Measurements from ENCODE around the gene OR52D1. TPM values are rescaled to one million over a fixed set of nuclear protein-coding genes. Genes with fewer than 3 reads are reported as not detected.

The OR52D1 gene
- total RNA-seq, 1 experiment from 2014 or later = not detected

DNA sequence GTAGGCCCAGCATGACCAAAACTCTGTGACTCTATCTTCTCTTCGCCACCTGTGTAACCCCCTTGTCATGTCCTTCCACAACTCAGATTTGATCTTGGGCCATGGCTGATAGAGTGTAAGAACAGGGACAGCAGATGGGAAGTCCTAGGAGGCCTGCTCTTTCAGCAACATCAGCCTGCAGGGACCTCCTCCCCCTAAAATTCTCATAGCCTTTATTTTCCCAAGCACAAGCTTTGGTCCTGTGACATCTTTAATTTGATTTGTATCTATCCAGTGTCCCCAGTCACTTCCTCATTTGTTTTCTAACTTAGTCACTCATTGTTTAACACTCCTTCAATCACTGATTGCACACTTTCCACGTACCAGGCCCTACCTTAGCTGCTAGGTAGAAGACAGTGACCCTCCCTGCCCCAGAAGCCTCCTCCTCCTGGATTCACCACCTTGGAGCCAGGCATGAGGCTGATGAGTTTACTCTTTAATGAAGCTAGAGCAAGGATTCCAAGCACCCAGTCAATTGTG lies 16.0 kb downstream of the OR52D1 start:
- Histone ChIP-seq H3K14ac (ENCODE audit: insufficient read depth, low read length) (no peak overlapping the region), H3K4me1 (ENCODE audit: insufficient read depth, low read length) (no peaks in the 10 kb centered on the region), H2BK15ac (ENCODE audit: low read depth, low read length) (no peak overlapping the region), H3K9me3 (ENCODE audit: control insufficient read depth, low read depth, low read length) (no peaks in the 10 kb centered on the region), H3K79me2 (ENCODE audit: insufficient read depth, low read length) (no peaks in the 10 kb centered on the region), H3K27me3 (ENCODE audit: insufficient read depth, low read length) (no peaks in the 10 kb centered on the region), H3K27ac (ENCODE audit: insufficient read length, low read depth, low read length) (no peak overlapping the region), H3K56ac (ENCODE audit: insufficient read length, low read depth, low read length) (no peak overlapping the region), H4K20me1 (ENCODE audit: control insufficient read depth, insufficient read depth, insufficient read length) (no peaks in the 10 kb centered on the region), H4K5ac (ENCODE audit: insufficient read length, low read depth, low read length) (no peak overlapping the region), H4K8ac (replicated peaks; ENCODE audit: insufficient read length, low read depth, low read length) (no peak overlapping the region), H2BK12ac (ENCODE audit: insufficient read length, low read depth, low read length) (no peak overlapping the region), H3T11ph (ENCODE audit: low read length) (no peak overlapping the region), H3K4ac (ENCODE audit: low read depth, low read length) (no peak overlapping the region), H2AK5ac (ENCODE audit: insufficient read length, low read length) (no peak overlapping the region), H3K18ac (ENCODE audit: insufficient read length, low read depth, low read length) (no peak overlapping the region), H3K4me2 (ENCODE audit: insufficient read depth, insufficient read length, low read length) (no peak overlapping the region), H2BK5ac (ENCODE audit: insufficient read length, low read length) (no peak overlapping the region), H3K23ac (ENCODE audit: insufficient read length, low read depth, low read length) (no peak overlapping the region), H2BK120ac (ENCODE audit: low read depth, low read length, poor library complexity, severe bottlenecking) (no peak overlapping the region), H3K23me2 (ENCODE audit: insufficient read length, low read depth, low read length, poor library complexity, severe bottlenecking) (no peaks in the 10 kb centered on the region), H2AFZ (ENCODE audit: low read length) (no peak overlapping the region), H2BK20ac (ENCODE audit: low read depth, low read length, poor library complexity, severe bottlenecking) (no peak overlapping the region), H4K91ac (ENCODE audit: insufficient read length, low read depth, low read length) (no peak overlapping the region), H3K9ac (ENCODE audit: extremely low read depth, insufficient read length, low read length) (no peak overlapping the region), H3K79me1 (ENCODE audit: insufficient read depth, low read depth, low read length, poor library complexity, severe bottlenecking) (no peaks in the 10 kb centered on the region)
- H3K9me3 Mint-ChIP-seq = no peaks in the 10 kb centered on the region
- H3K4me3 Mint-ChIP-seq = no peak overlapping the region
- H3K27ac Mint-ChIP-seq = no peak overlapping the region
- H3K4me1 Mint-ChIP-seq = no peaks in the 10 kb centered on the region
- no peak for DNase-seq
- H3K36me3 Mint-ChIP-seq (ENCODE audit: insufficient read depth in 1 of 3, low read depth in 3 of 3) = no peaks in the 10 kb centered on the region
- WGBS (ENCODE audit: extremely low coverage, insufficient read length, low lambda C conversion rate) = no CpG with 5 or more reads among the region's 2 CpGs
- no peaks in the 10 kb centered on the region for H3K27me3 Mint-ChIP-seq (ENCODE audit: low read depth)
- no peak for TF ChIP-seq CTCF (conservative IDR thresholded peaks at IDR 0.05)
